Epithelial cell of prostate (primary cell): ENCODE data around the gene CLK4.

Experiments
- DNase-seq: peaks from one replicate; pipeline ENCODE4 v3.0.0-alpha.2; 2011; ENCODE audit warnings: low read depth, low spot score
- H3K27ac ChIP-seq: fragments of 450-650 bp; 2 replicates; pipeline ENCODE4 v1.5.1; 2017; ENCODE audit warnings: mild to moderate bottlenecking

Gene CLK4

GRCh38 chr5:178640331-178641045 lies 13.6 kb upstream of the CLK4 start:
- no peak for DNase-seq
- no peak overlapping the region for H3K27ac ChIP-seq

GRCh38 chr5:178637356-178638074 lies 10.7 kb upstream of the CLK4 start:
- no peak overlapping the region for H3K27ac ChIP-seq
- no peak for DNase-seq

GRCh38 chr5:178632285-178632684 lies 5.4 kb upstream of the CLK4 start:
- no peak overlapping the region for H3K27ac ChIP-seq
- no peak for DNase-seq

GRCh38 chr5:178630951-178631350 lies 4.1 kb upstream of the CLK4 start:
- no peak overlapping the region for H3K27ac ChIP-seq

GRCh38 chr5:178630475-178630930 lies 3.7 kb upstream of the CLK4 start:
- peak; percentile 83 for DNase-seq
- no peak overlapping the region for H3K27ac ChIP-seq

More at GRCh38 chr5:178630951-178631350, 4.1 kb upstream of the CLK4 start:
- no peak for DNase-seq

GRCh38 chr5:178627259-178627598 lies 379 bp upstream of the CLK4 start:
- H3K27ac ChIP-seq = peak overlapping the region; percentile 72
- DNase-seq = no peak

GRCh38 chr5:178625679-178626483 lies 969 bp downstream of the CLK4 start:
- no peak for DNase-seq
- peak overlapping the region; percentile 72 for H3K27ac ChIP-seq

GRCh38 chr5:178624631-178625546 lies 2.0 kb downstream of the CLK4 start:
- DNase-seq = no peak
- peak overlapping the region; percentile 72 for H3K27ac ChIP-seq

- no peak for DNase-seq
- no peak overlapping the region for H3K27ac ChIP-seq
Measured at GRCh38 chr5:178622679-178623247, 4.1 kb downstream of the CLK4 start.

- DNase-seq = no peak
- H3K27ac ChIP-seq = no peak overlapping the region
Measured at GRCh38 chr5:178619390-178619789, 7.5 kb downstream of the CLK4 start.

GRCh38 chr5:178612299-178612698 lies 14.6 kb downstream of the CLK4 start:
- DNase-seq = no peak
- no peak overlapping the region for H3K27ac ChIP-seq

GRCh38 chr5:178606269-178606668 lies 20.6 kb downstream of the CLK4 start:
- DNase-seq = no peak
- no peak overlapping the region for H3K27ac ChIP-seq

- DNase-seq = no peak
- no peak overlapping the region for H3K27ac ChIP-seq
Measured at GRCh38 chr5:178605788-178606187, 21.1 kb downstream of the CLK4 start.

GRCh38 chr5:178602752-178603151 lies 24.1 kb downstream of the CLK4 start:
- DNase-seq = no peak
- H3K27ac ChIP-seq = no peak overlapping the region

- no peak overlapping the region for H3K27ac ChIP-seq
Measured at GRCh38 chr5:178595750-178596149, 31.1 kb downstream of the CLK4 start.

GRCh38 chr5:178595150-178595549 lies 31.7 kb downstream of the CLK4 start:
- no peak for DNase-seq
- no peak overlapping the region for H3K27ac ChIP-seq

More at GRCh38 chr5:178595750-178596149, 31.1 kb downstream of the CLK4 start:
- DNase-seq = no peak

GRCh38 chr5:178590924-178591423 lies 35.9 kb downstream of the CLK4 start:
- peak overlapping the region; percentile 68 for H3K27ac ChIP-seq
- peak; percentile 73 for DNase-seq

GRCh38 chr5:178590141-178590923 lies 36.5 kb downstream of the CLK4 start, which contains the start of gene COL23A1:
Gene COL23A1, minus strand, starts transcription at chr5:178590393.
- no peak for DNase-seq
- H3K27ac ChIP-seq = peak within 1 kb of the TSS; percentile 68
